HEK293 (cell line): ENCODE data around the gene PNMA1.
A peak's percentile ranks its signal among the peaks of the same experiment; 100 is the strongest.

Experiments used
- CTCF ChIA-PET: fragments of 350-600 bp; formaldehyde crosslinking; extraction: SDS; loops from one replicate; lab custom pipeline; 2021; ENCODE audit warnings: antibody characterized with exemption; lab: Yijun Ruan, JAX
- POLR2A ChIA-PET: fragments of 300-600 bp; formaldehyde crosslinking; extraction: SDS; loops from one replicate; lab custom pipeline; 2020; ENCODE audit warnings: antibody characterized with exemption, inconsistent platforms; lab: Yijun Ruan, JAX
- H3K27ac ChIP-seq: fragments of 200-500 bp; sonication (Bioruptor generic); 2 replicates; pipeline ENCODE4 v1.5.1; 2014; ENCODE audit warnings: low read depth, low read length, control low read depth, inconsistent platforms; ENCODE audit errors: extremely low read depth
- H3K36me3 ChIP-seq, 2 experiments: fragments of 200-500 bp in 1 of 2; sonication (Bioruptor generic) in 1 of 2; 1 replicate in 1 of 2; 2 replicates in 1 of 2; pipeline ENCODE4 v1.5.1; 2014 to 2017; ENCODE audit warnings: inconsistent platforms in 2 of 2, low read length in 2 of 2; ENCODE audit not compliant: control insufficient read depth in 2 of 2, insufficient read depth in 1 of 2
- H3K4me1 ChIP-seq: fragments of 200-500 bp; sonication (Bioruptor generic); 2 replicates; pipeline ENCODE4 v1.5.1; 2014; ENCODE audit warnings: mild to moderate bottlenecking, low read length, inconsistent platforms; ENCODE audit not compliant: control insufficient read depth, insufficient read depth
- H3K4me3 ChIP-seq: 2 replicates; pipeline ENCODE4 v1.5.1; 2011; ENCODE audit warnings: low read depth, mild to moderate bottlenecking, control low read depth, low read length, moderate library complexity
- H3K9me3 ChIP-seq: fragments of 200-500 bp; sonication (Bioruptor generic); 2 replicates; pipeline ENCODE4 v1.5.1; 2014; ENCODE audit warnings: low read depth, low read length, inconsistent platforms; ENCODE audit not compliant: control insufficient read depth, insufficient read depth
- GLI4 ChIP-seq: fragments of 450-650 bp; formaldehyde crosslinking; IDR thresholded peaks from 2 replicates; pipeline ENCODE4 v1.5.1; 2016; ENCODE audit warnings: missing biosample characterization, missing genetic modification characterization
- GLIS1 ChIP-seq: fragments of 450-650 bp; formaldehyde crosslinking; IDR thresholded peaks from 2 replicates; pipeline ENCODE4 v1.5.1; 2016; ENCODE audit warnings: missing biosample characterization, missing genetic modification characterization
- GLIS2 ChIP-seq: fragments of 450-650 bp; formaldehyde crosslinking; IDR thresholded peaks from 2 replicates; pipeline ENCODE4 v1.5.1; 2016; ENCODE audit warnings: missing biosample characterization, missing genetic modification characterization
- MEIS1 ChIP-seq: sonication (generic); formaldehyde crosslinking; IDR thresholded peaks from 2 replicates; pipeline ENCODE4 v1.8.1; 2022; ENCODE audit warnings: missing genetic modification reagents, mild to moderate bottlenecking, borderline replicate concordance
- PRDM1 ChIP-seq: fragments of 450-650 bp; formaldehyde crosslinking; IDR thresholded peaks from 2 replicates; pipeline ENCODE4; 2016; ENCODE audit warnings: missing biosample characterization, missing genetic modification characterization
- SCRT1 ChIP-seq: fragments of 450-650 bp; formaldehyde crosslinking; IDR thresholded peaks from 2 replicates; pipeline ENCODE4 v1.5.1; 2016; ENCODE audit warnings: missing biosample characterization, missing genetic modification characterization, borderline replicate concordance
- SCRT2 ChIP-seq: fragments of 450-650 bp; formaldehyde crosslinking; IDR thresholded peaks from 2 replicates; pipeline ENCODE4 v1.5.1; 2016; ENCODE audit warnings: missing biosample characterization, missing genetic modification characterization
- SP7 ChIP-seq: fragments of 450-650 bp; formaldehyde crosslinking; IDR thresholded peaks from 2 replicates; pipeline ENCODE4 v1.5.1; 2016; ENCODE audit warnings: missing biosample characterization, missing genetic modification characterization
- ZBTB20 ChIP-seq: fragments of 450-650 bp; formaldehyde crosslinking; IDR thresholded peaks from 2 replicates; pipeline ENCODE4 v1.5.1; 2016; ENCODE audit warnings: missing biosample characterization, missing genetic modification characterization
- ZEB2 ChIP-seq: fragments of 450-650 bp; formaldehyde crosslinking; IDR thresholded peaks from 2 replicates; pipeline ENCODE4 v1.5.1; 2016; ENCODE audit warnings: missing biosample characterization, missing genetic modification characterization
- ZFHX2 ChIP-seq: fragments of 450-650 bp; formaldehyde crosslinking; conservative IDR thresholded peaks from 2 replicates; pipeline ENCODE4 v1.5.1; 2016; ENCODE audit warnings: missing biosample characterization, missing genetic modification characterization
- ZNF157 ChIP-seq: fragments of 450-650 bp; formaldehyde crosslinking; IDR thresholded peaks from 2 replicates; pipeline ENCODE4 v1.5.1; 2016; ENCODE audit warnings: missing biosample characterization, missing genetic modification characterization
- ZNF2 ChIP-seq: fragments of 450-650 bp; formaldehyde crosslinking; IDR thresholded peaks from 2 replicates; pipeline ENCODE4 v1.5.1; 2016; ENCODE audit warnings: missing biosample characterization, missing genetic modification characterization
- ZNF335 ChIP-seq: fragments of 450-650 bp; formaldehyde crosslinking; conservative IDR thresholded peaks from 2 replicates; pipeline ENCODE4 v1.5.1; 2016; ENCODE audit warnings: missing biosample characterization, missing genetic modification characterization
- ZNF501 ChIP-seq: fragments of 450-650 bp; formaldehyde crosslinking; IDR thresholded peaks from 2 replicates; pipeline ENCODE4 v1.5.1; 2016; ENCODE audit warnings: missing biosample characterization, missing genetic modification characterization
- ZNF521 ChIP-seq: fragments of 450-650 bp; formaldehyde crosslinking; IDR thresholded peaks from 2 replicates; pipeline ENCODE4 v1.5.1; 2017; ENCODE audit warnings: missing biosample characterization, mild to moderate bottlenecking, missing genetic modification characterization
- ZNF660 ChIP-seq: fragments of 450-650 bp; IDR thresholded peaks from 2 replicates; pipeline ENCODE4 v1.5.1; 2018; ENCODE audit warnings: missing biosample characterization, mild to moderate bottlenecking, missing genetic modification characterization
- ZXDB ChIP-seq: fragments of 450-650 bp; formaldehyde crosslinking; IDR thresholded peaks from 2 replicates; pipeline ENCODE4 v1.5.1; 2016; ENCODE audit warnings: missing biosample characterization, missing genetic modification characterization
- TF ChIP-seq, protein P1 (sequence below): fragments of 450-650 bp; formaldehyde crosslinking; IDR thresholded peaks from 2 replicates; pipeline ENCODE4 v1.5.1; 2017; ENCODE audit warnings: missing biosample characterization, missing genetic modification characterization
- TF ChIP-seq, protein P2 (sequence below): fragments of 450-650 bp; IDR thresholded peaks from 2 replicates; pipeline ENCODE4 v1.5.1; 2018; ENCODE audit warnings: missing biosample characterization, missing genetic modification characterization
- TF ChIP-seq, protein P3 (sequence below): fragments of 450-650 bp; formaldehyde crosslinking; IDR thresholded peaks from 2 replicates; pipeline ENCODE4 v1.5.1; 2016; ENCODE audit warnings: missing biosample characterization, missing genetic modification characterization
- TF ChIP-seq, protein P4 (sequence below): fragments of 450-650 bp; formaldehyde crosslinking; IDR thresholded peaks from 2 replicates; pipeline ENCODE4 v1.5.1; 2016; ENCODE audit warnings: missing biosample characterization, missing genetic modification characterization

PNMA1 gene

DNA sequence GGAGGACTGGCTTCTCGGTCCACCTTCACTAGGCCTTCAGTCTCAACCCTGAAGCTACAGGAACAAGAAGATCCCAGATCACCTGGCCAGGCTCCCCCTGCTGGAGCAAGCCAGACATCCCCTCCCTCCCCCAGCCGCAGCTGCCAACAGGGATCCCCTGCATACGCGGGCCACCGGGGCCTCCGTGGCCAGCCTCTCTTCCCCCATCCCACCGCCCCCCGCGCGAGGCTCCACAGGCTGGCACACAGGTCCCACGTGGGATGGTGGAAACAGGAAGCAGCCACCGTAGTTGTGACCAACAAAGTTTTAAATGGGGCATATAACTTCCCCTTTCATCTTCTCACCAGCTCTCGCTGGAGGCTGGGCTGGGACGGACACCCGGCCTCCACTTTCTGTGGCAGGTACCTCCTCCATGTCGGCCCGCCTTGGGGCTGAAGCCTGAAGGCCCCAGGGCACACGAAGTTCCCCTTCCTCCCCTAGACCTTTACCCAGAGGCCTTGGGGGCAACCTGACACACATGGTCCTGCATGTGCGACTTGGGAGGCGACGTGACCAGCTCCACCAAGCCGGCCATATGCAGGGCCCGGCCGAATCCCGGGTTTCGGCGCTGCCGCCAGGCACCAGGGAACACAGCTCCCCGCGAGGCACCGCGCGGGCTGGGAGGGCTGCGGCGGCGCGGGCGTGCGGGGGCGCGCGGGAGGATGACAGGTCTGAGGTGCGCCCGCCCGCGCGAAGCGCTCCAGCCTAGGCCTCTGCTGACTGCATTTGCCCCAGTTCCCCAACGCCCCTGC, 44.4 kb upstream of the PNMA1 start (continued):
- TF ChIP-seq MEIS1 (CRISPR knock-in tag) (0 out of 2 replicates have a peak, but pooled peaks have one; percentile 20), ZBTB20 (tag by site-specific recombination) (peak; percentile 47; the same call in 1 of the 2 replicates), ZXDB (tag by site-specific recombination) (peak; percentile 54; the same call in 1 of the 2 replicates), SCRT2 (peak; percentile 60), ZFHX2 (tag by site-specific recombination) (peak; percentile 94), GLIS1 (tag by site-specific recombination) (peak; percentile 75), ZNF335 (tag by site-specific recombination) (peak; percentile 49; the same call in 1 of the 2 replicates), ZEB2 (tag by site-specific recombination) (peak; percentile 62; the same call in 1 of the 2 replicates), ZNF660 (tag by site-specific recombination) (0 out of 2 replicates have a peak, but pooled peaks have one; percentile 30), SP7 (tag by site-specific recombination) (peak; percentile 18; the same call in 1 of the 2 replicates), SCRT1 (peak; percentile 51; the same call in 1 of the 2 replicates), PRDM1 (tag by site-specific recombination) (peak; percentile 66), ZNF521 (tag by site-specific recombination) (no peak), GLIS2 (peak; percentile 83), ZNF157 (no peak), GLI4 (no peak), ZNF2 (tag by site-specific recombination) (0 out of 2 replicates have a peak, but pooled peaks have one; percentile 25)
- TF ChIP-seq, protein P1, sequence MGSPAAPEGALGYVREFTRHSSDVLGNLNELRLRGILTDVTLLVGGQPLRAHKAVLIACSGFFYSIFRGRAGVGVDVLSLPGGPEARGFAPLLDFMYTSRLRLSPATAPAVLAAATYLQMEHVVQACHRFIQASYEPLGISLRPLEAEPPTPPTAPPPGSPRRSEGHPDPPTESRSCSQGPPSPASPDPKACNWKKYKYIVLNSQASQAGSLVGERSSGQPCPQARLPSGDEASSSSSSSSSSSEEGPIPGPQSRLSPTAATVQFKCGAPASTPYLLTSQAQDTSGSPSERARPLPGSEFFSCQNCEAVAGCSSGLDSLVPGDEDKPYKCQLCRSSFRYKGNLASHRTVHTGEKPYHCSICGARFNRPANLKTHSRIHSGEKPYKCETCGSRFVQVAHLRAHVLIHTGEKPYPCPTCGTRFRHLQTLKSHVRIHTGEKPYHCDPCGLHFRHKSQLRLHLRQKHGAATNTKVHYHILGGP (tag by site-specific recombination): no peak
- TF ChIP-seq, protein P2, sequence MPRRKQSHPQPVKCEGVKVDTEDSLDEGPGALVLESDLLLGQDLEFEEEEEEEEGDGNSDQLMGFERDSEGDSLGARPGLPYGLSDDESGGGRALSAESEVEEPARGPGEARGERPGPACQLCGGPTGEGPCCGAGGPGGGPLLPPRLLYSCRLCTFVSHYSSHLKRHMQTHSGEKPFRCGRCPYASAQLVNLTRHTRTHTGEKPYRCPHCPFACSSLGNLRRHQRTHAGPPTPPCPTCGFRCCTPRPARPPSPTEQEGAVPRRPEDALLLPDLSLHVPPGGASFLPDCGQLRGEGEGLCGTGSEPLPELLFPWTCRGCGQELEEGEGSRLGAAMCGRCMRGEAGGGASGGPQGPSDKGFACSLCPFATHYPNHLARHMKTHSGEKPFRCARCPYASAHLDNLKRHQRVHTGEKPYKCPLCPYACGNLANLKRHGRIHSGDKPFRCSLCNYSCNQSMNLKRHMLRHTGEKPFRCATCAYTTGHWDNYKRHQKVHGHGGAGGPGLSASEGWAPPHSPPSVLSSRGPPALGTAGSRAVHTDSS (tag by site-specific recombination): no peak
- TF ChIP-seq, protein P3, sequence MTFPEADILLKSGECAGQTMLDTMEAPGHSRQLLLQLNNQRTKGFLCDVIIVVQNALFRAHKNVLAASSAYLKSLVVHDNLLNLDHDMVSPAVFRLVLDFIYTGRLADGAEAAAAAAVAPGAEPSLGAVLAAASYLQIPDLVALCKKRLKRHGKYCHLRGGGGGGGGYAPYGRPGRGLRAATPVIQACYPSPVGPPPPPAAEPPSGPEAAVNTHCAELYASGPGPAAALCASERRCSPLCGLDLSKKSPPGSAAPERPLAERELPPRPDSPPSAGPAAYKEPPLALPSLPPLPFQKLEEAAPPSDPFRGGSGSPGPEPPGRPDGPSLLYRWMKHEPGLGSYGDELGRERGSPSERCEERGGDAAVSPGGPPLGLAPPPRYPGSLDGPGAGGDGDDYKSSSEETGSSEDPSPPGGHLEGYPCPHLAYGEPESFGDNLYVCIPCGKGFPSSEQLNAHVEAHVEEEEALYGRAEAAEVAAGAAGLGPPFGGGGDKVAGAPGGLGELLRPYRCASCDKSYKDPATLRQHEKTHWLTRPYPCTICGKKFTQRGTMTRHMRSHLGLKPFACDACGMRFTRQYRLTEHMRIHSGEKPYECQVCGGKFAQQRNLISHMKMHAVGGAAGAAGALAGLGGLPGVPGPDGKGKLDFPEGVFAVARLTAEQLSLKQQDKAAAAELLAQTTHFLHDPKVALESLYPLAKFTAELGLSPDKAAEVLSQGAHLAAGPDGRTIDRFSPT (tag by site-specific recombination): peak; percentile 47; the same call in 1 of the 2 replicates

DNA sequence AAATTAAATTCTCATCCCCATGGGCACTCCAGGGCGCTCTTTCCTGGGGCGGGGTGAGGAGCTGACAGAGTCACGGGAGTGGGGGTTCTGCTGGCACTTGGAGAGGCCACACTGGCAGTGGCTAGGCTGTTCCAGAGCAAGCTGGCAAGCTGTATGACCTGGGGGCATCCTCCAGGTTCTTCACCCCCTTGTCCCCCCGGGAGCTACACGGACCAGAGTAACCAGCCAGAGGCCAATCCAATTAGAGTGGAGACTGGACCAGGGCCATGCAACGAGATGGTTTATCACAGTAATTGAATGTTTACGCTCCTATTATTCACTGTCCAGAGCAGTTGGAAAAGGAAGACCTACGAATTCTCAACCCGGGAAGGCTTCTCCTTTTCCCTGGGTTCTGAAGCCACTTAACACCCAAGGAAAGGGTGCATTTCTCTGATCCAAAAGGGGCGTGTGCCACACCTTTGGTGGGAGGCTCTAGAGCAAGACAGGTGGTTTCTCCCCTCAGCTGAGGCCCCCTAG, 43.8 kb upstream of the PNMA1 start:
- TF ChIP-seq ZNF501 (tag by site-specific recombination): no peak
- TF ChIP-seq, protein P4, sequence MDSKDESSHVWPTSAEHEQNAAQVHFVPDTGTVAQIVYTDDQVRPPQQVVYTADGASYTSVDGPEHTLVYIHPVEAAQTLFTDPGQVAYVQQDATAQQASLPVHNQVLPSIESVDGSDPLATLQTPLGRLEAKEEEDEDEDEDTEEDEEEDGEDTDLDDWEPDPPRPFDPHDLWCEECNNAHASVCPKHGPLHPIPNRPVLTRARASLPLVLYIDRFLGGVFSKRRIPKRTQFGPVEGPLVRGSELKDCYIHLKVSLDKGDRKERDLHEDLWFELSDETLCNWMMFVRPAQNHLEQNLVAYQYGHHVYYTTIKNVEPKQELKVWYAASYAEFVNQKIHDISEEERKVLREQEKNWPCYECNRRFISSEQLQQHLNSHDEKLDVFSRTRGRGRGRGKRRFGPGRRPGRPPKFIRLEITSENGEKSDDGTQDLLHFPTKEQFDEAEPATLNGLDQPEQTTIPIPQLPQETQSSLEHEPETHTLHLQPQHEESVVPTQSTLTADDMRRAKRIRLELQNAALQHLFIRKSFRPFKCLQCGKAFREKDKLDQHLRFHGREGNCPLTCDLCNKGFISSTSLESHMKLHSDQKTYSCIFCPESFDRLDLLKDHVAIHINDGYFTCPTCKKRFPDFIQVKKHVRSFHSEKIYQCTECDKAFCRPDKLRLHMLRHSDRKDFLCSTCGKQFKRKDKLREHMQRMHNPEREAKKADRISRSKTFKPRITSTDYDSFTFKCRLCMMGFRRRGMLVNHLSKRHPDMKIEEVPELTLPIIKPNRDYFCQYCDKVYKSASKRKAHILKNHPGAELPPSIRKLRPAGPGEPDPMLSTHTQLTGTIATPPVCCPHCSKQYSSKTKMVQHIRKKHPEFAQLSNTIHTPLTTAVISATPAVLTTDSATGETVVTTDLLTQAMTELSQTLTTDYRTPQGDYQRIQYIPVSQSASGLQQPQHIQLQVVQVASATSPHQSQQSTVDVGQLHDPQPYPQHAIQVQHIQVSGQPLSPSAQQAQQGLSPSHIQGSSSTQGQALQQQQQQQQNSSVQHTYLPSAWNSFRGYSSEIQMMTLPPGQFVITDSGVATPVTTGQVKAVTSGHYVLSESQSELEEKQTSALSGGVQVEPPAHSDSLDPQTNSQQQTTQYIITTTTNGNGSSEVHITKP (tag by site-specific recombination): peak; percentile 30; the same call in 1 of the 2 replicates
- peak overlapping the region; percentile 91; the same call in 1 of the 2 replicates for H3K27ac ChIP-seq
- CTCF ChIA-PET: interaction anchor here (0.6 to 3.1 kb wide), 28 partner anchors 8 to 162 kb away, joined by 3 to 35 read pairs (median 4); no protein-coding TSS in a partner anchor
- H3K4me3 ChIP-seq: peak overlapping the region; percentile 6
- peaks cover 27% of the 10 kb centered on the region for H3K4me1 ChIP-seq
- peaks cover 0 to 3% of the 10 kb centered on the region in 2 experiments; a peak in 1 of 3 replicates for H3K36me3 ChIP-seq
- POLR2A ChIA-PET: interaction anchor here (0.9 to 3.2 kb wide), 7 partner anchors 11 to 94 kb away, joined by 3 to 52 read pairs (median 4); partner anchors contain the start of genes PNMA1 and PTGR2
- no peaks in the 10 kb centered on the region for H3K9me3 ChIP-seq
